Hepatocyte (in vitro differentiated cells): ENCODE results near the gene PTPN11. TPM values are rescaled to one million over a fixed set of nuclear protein-coding genes. Genes with fewer than 3 reads are reported as not detected.

ENCODE experiments used
- DNase-seq: peaks from one replicate; pipeline ENCODE4 v3.0.0-alpha.2; 2016; ENCODE audit warnings: low spot score
- H2AFZ ChIP-seq: fragments of 200-600 bp; sonication (generic); 2 replicates; pipeline ENCODE4 v1.6.0; 2016; ENCODE audit warnings: antibody characterized with exemption, mild to moderate bottlenecking
- H3K27ac ChIP-seq: fragments of 200-600 bp; sonication (generic); 2 replicates; pipeline ENCODE4 v1.5.1; 2016; ENCODE audit warnings: mild to moderate bottlenecking
- H3K27me3 ChIP-seq: fragments of 200-600 bp; sonication (generic); 2 replicates; pipeline ENCODE4 v1.6.1; 2016
- H3K36me3 ChIP-seq: fragments of 200-600 bp; sonication (generic); replicated peaks from 2 replicates; pipeline ENCODE4 v1.5.1; 2016; ENCODE audit warnings: low read depth; ENCODE audit not compliant: insufficient read depth
- H3K4me1 ChIP-seq: fragments of 200-600 bp; sonication (generic); 2 replicates; pipeline ENCODE4 v1.5.1; 2016; ENCODE audit warnings: mild to moderate bottlenecking, moderate library complexity; ENCODE audit not compliant: insufficient read depth
- H3K4me2 ChIP-seq: fragments of 200-600 bp; sonication (generic); 2 replicates; pipeline ENCODE4 v1.6.0; 2016
- H3K4me3 ChIP-seq: fragments of 200-600 bp; sonication (generic); 2 replicates; pipeline ENCODE4 v1.5.1; 2016; ENCODE audit warnings: mild to moderate bottlenecking
- H3K79me2 ChIP-seq: fragments of 200-600 bp; sonication (generic); 2 replicates; pipeline ENCODE4 v1.6.0; 2017; ENCODE audit warnings: mild to moderate bottlenecking
- H3K9me2 ChIP-seq: fragments of 200-600 bp; sonication (generic); replicated peaks from 2 replicates; pipeline ENCODE4 v1.6.0; 2017; ENCODE audit warnings: mild to moderate bottlenecking; ENCODE audit not compliant: insufficient read depth
- H3K9me3 ChIP-seq: fragments of 200-600 bp; sonication (generic); 2 replicates; pipeline ENCODE4 v1.5.1; 2016; ENCODE audit warnings: low read depth, mild to moderate bottlenecking
- H4K20me1 ChIP-seq: fragments of 200-600 bp; sonication (generic); 2 replicates; pipeline ENCODE4 v1.6.0; 2016; ENCODE audit warnings: mild to moderate bottlenecking; ENCODE audit not compliant: insufficient read depth, poor library complexity, severe bottlenecking
- EZH2 ChIP-seq: fragments of 200-600 bp; sonication (generic); IDR thresholded peaks from 2 replicates; pipeline ENCODE4 v1.6.1; 2016; ENCODE audit warnings: antibody characterized with exemption, mild to moderate bottlenecking, borderline replicate concordance
- EZH2phosphoT487 ChIP-seq: fragments of 200-600 bp; sonication (generic); IDR thresholded peaks from one replicate; pipeline ENCODE4 v1.6.1; 2018; ENCODE audit warnings: antibody characterized with exemption, mild to moderate bottlenecking, low read depth, moderate library complexity; ENCODE audit not compliant: unreplicated experiment, severe bottlenecking
- WGBS: methylation state at CpG from one replicate; pipeline ENCODE4 v1.1.6; 2016; ENCODE audit warnings: low lambda C conversion rate; ENCODE audit errors: missing lambda C conversion rate; 5-methylcytosine and 5-hydroxymethylcytosine counted together
- polyA plus RNA-seq: library from polyadenylated mRNA; unstranded; fragments of >200 nt; fragmentation: Nextera tagmentation; extraction: Ambion mirVana; gene quantifications from 2 replicates; pipeline ENCODE4 v1.2.1, GENCODE V29; 2016
- total RNA-seq: library from RNA; depleted of rRNA; stranded (reverse); fragments of >200 nt; gene quantifications from 2 replicates; pipeline ENCODE4 v1.2.3, GENCODE V29; 2014
- TF ChIP-seq, protein P1 (sequence below): fragments of 200-600 bp; sonication (generic); IDR thresholded peaks from 2 replicates; pipeline ENCODE4 v1.5.1; 2016; ENCODE audit warnings: antibody characterized with exemption, mild to moderate bottlenecking; ENCODE audit not compliant: poor library complexity

PTPN11 gene
- total and polyA plus RNA-seq, 2 experiments from 2014 or later = 66.6 to 102 TPM

DNA sequence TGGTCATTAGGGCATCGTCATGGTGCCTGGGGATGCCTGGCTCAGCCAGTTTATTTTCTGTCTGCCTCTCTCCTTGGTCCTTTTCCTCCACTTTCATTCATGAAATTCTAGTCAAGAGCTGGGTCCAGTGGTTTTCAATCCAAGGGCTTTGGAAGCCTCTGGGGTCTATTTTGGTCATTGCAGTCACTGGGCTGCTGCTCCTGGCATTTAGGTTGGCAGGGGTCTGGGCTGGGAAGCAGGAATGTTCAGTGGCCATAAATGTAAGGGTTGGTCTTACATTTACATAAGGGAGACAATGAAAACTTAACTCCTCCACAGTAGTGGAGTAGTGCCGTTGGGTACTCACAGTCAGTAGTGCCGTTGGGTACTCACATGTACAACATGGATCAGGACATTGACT lies 48.1 kb downstream of the PTPN11 start:
- no peaks in the 10 kb centered on the region for H3K9me2 ChIP-seq
- H2AFZ ChIP-seq = no peak overlapping the region
- no peaks in the 10 kb centered on the region for H3K27me3 ChIP-seq
- peaks cover 9% of the 10 kb centered on the region for H3K4me1 ChIP-seq
- H4K20me1 ChIP-seq = no peaks in the 10 kb centered on the region
- WGBS = 99% methylated on average over 3 of the region's 3 CpGs
- no peak for TF ChIP-seq EZH2phosphoT487
- no peaks in the 10 kb centered on the region for H3K36me3 ChIP-seq
- no peak overlapping the region for H3K4me3 ChIP-seq
- H3K79me2 ChIP-seq = peaks cover 9% of the 10 kb centered on the region
- no peak for DNase-seq
- no peak overlapping the region for H3K4me2 ChIP-seq
- no peaks in the 10 kb centered on the region for H3K9me3 ChIP-seq
- H3K27ac ChIP-seq = no peak overlapping the region

- no peak for TF ChIP-seq EZH2
- TF ChIP-seq, protein P1, sequence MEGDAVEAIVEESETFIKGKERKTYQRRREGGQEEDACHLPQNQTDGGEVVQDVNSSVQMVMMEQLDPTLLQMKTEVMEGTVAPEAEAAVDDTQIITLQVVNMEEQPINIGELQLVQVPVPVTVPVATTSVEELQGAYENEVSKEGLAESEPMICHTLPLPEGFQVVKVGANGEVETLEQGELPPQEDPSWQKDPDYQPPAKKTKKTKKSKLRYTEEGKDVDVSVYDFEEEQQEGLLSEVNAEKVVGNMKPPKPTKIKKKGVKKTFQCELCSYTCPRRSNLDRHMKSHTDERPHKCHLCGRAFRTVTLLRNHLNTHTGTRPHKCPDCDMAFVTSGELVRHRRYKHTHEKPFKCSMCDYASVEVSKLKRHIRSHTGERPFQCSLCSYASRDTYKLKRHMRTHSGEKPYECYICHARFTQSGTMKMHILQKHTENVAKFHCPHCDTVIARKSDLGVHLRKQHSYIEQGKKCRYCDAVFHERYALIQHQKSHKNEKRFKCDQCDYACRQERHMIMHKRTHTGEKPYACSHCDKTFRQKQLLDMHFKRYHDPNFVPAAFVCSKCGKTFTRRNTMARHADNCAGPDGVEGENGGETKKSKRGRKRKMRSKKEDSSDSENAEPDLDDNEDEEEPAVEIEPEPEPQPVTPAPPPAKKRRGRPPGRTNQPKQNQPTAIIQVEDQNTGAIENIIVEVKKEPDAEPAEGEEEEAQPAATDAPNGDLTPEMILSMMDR = no peak
- TF ChIP-seq EZH2phosphoT487 = no peak
- Histone ChIP-seq H3K4me1 (peaks cover 9% of the 10 kb centered on the region), H3K9me2 (no peaks in the 10 kb centered on the region), H2AFZ (no peak overlapping the region), H3K27me3 (no peaks in the 10 kb centered on the region), H3K79me2 (peaks cover 7% of the 10 kb centered on the region), H3K36me3 (no peaks in the 10 kb centered on the region), H3K4me2 (no peak overlapping the region), H4K20me1 (no peaks in the 10 kb centered on the region), H3K9me3 (no peaks in the 10 kb centered on the region), H3K27ac (no peak overlapping the region), H3K4me3 (no peak overlapping the region)
- no peak for DNase-seq
- WGBS = 75% methylated on average over 3 of the region's 3 CpGs
Measured at GRCh38 chr12:112468046-112468445, 49.3 kb downstream of the PTPN11 start.

- peaks cover 9% of the 10 kb centered on the region for H3K4me1 ChIP-seq
- TF ChIP-seq EZH2 (no peak), EZH2phosphoT487 (no peak)
- TF ChIP-seq, protein P1 = no peak
- H3K9me2 ChIP-seq = no peaks in the 10 kb centered on the region
- no peak overlapping the region for H3K4me3 ChIP-seq
- H3K79me2 ChIP-seq = peaks cover 7% of the 10 kb centered on the region
- DNase-seq = no peak
- H3K27ac ChIP-seq = no peak overlapping the region
- no peak overlapping the region for H2AFZ ChIP-seq
- no peaks in the 10 kb centered on the region for H3K9me3 ChIP-seq
- peaks cover 6% of the 10 kb centered on the region for H3K36me3 ChIP-seq
- no peaks in the 10 kb centered on the region for H4K20me1 ChIP-seq
- H3K4me2 ChIP-seq = no peak overlapping the region
- WGBS = 90% methylated on average over 4 of the region's 4 CpGs
- no peaks in the 10 kb centered on the region for H3K27me3 ChIP-seq
Measured at GRCh38 chr12:112473056-112473455, 54.3 kb downstream of the PTPN11 start.

GRCh38 chr12:112479413-112479812 lies 60.7 kb downstream of the PTPN11 start:
- WGBS = 95% methylated on average over 1 of the region's 1 CpG
- H3K27me3 ChIP-seq = no peaks in the 10 kb centered on the region

More at GRCh38 chr12:112479413-112479812, 60.7 kb downstream of the PTPN11 start:
- H3K27ac ChIP-seq = no peak overlapping the region
- no peaks in the 10 kb centered on the region for H3K79me2 ChIP-seq
- no peak overlapping the region for H3K4me2 ChIP-seq
- H3K9me3 ChIP-seq = no peaks in the 10 kb centered on the region
- no peaks in the 10 kb centered on the region for H4K20me1 ChIP-seq
- TF ChIP-seq EZH2phosphoT487 (no peak), EZH2 (no peak)
- TF ChIP-seq, protein P1 = no peak
- no peak overlapping the region for H3K4me3 ChIP-seq
- H2AFZ ChIP-seq = no peak overlapping the region
- no peaks in the 10 kb centered on the region for H3K9me2 ChIP-seq
- H3K36me3 ChIP-seq = peaks cover 7% of the 10 kb centered on the region
- DNase-seq = no peak
- H3K4me1 ChIP-seq = no peaks in the 10 kb centered on the region
